B cell (primary cell): ENCODE results near the gene PHLPP1.

ENCODE experiments used
- CTCF ChIP-seq: fragments of 200-600 bp; IDR thresholded peaks from one replicate; pipeline ENCODE4 v1.8.0; 2022; ENCODE audit warnings: antibody characterized with exemption, mild to moderate bottlenecking
- EZH2 ChIP-seq: IDR thresholded peaks from 2 replicates; pipeline ENCODE4 v1.6.1; 2012; ENCODE audit warnings: borderline replicate concordance, low read depth, mild to moderate bottlenecking, moderate library complexity, low read length; ENCODE audit not compliant: insufficient read depth, poor library complexity, severe bottlenecking

- TF ChIP-seq CTCF: no peak
- TF ChIP-seq EZH2: no peak
Measured at GRCh38 chr18:62715436-62715758, at the start of gene PHLPP1.
